ENCODE measurements around the gene KDM4B.
"Not testable (repeated sequence)": the region's sequence is repeated elsewhere in the genome, so short reads cannot be mapped to it uniquely, and the experiment has no call there.

Gene KDM4B

DNA sequence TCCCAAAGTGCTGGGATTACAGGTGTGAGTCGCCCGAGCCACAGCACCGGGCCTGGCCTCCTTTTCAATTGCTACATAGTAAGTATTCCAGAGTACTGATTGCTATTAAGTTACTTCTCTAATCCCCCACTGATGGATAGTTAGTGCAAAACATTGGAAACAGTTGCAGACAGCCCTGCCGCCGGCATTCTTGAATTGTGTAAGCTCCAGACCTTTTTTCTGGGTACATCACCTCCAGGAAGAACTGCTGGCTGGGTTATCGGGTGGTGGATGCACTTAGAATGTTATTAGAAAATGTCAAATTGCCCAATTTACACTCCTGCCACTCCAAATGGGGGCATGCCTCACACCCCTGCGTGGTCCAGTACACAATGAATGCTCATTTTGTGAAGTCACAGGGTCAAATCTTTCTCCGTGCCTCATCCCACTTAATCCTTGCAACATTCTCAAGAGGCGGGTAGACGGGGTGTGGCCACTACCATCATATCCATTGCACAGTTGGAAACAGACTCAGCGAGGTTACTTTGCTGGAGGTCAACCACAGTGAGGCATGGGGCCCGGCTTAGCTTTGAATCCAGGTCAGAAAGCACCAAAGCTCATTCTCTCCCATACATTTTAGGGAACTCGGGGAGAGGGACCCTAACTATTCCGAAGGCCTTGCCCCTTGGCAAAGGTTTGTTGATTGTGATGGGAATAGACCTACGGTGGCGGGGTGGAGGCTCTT is 1.0 kb upstream of the KDM4B start:
- peak; percentile 22 for DNase-seq (ENCODE audit: low spot score)

DNA sequence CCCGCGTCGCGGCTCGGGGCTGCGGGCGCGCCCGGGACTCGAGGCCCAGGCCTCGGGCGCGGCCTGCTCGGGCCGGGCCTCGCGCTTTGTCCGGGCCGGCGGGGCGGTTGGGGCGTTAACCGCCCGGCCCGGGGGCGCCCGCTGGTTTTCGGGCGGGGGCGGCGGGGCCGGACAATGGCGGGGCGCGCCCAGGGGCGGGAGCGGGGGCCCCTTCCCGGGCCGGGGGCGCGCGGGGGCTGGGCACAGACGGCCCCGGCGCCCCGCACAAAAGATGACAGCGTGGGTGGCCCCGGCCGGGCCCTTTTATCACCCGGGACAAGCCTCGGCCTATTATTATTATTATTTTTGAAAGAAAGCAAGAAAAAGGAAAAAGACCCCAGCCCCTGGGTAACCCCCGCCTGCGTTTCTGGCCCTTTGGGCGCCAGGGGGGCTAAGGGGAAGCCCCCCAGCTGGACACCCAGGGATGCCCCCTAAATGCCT is 419 bp downstream of the KDM4B start:
- DNase-seq (ENCODE audit: low spot score) = no peak

DNA sequence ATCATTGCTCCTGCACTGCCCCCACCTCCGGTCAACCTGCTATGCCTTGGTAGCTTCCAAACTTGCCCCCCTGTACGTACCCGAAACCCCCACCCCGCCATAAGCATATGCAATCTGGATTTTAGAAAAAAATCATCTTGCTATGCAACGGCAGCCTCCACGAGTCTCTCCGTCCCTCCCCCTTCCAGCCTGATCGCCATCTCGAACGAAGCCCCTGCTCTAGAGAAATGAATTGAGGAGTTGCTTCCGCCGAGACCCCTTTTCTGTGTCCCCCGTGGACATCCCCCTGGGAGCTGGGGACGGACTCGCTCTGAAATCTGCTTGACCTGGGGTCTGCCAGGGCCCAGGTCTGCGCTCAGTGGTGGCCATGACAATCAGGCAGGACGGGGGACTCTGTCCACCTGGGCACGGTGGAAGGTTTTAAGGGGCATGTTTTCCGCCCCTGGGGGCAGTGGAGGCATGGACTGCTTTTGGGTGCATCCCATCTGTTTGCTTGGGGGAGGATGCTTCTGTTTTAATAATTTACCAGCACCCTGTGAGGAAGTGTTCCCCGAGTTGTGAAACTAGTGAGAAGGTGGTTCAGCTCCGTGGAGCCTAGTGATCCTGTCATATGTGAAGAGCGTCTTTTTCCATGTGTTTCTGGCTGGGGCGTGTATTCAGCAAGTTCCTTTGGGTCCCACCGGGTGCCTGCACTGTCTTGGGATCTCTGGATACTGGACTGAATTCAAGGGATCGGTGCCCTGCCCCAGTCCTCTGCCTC is 1.0 kb downstream of the KDM4B start:
- DNase-seq (ENCODE audit: low spot score) = peak; percentile 65

DNA sequence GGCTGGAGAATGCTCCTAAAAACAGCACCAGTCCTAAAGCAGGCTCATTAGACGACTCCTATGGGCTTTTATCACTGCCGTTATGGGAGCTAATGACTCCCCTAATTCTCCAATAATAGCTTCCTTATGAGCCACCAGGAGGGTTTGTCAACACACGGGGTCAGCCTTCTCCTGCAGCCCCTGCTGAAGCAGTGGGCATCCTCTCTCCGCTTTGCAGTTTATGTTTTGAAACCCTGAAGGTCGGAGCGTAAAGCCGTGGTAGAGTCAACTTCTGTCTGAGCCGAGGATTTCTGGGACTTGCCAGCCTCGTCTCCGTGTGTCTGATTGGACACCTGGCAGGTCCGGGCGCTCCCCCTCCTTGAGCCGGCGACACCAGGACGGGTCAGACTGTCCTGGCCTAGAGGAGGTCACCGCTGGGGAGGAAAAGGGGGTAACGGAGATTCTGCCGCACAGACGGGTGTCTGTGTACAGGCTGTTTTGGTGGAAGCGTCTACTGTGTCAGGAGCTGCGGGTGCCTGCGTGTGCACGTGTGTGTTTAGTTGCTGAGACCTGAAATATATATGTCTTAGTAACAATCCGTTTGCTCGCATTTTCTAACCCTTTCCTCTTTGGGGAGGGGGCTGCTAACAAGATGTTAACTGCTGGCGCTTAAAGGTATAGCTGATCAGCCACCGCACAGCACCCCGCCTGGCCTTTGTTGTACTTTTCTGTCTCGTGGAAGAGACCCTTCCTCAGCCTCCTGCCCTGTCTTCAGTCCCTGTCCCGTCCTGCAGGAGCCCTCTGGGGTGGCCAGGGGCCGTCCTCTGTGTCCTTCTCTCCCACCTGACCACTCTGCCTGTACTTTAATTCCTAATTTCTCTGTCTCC is 1.9 kb downstream of the KDM4B start:
- DNase-seq (ENCODE audit: low spot score) = peak; percentile 50

DNA sequence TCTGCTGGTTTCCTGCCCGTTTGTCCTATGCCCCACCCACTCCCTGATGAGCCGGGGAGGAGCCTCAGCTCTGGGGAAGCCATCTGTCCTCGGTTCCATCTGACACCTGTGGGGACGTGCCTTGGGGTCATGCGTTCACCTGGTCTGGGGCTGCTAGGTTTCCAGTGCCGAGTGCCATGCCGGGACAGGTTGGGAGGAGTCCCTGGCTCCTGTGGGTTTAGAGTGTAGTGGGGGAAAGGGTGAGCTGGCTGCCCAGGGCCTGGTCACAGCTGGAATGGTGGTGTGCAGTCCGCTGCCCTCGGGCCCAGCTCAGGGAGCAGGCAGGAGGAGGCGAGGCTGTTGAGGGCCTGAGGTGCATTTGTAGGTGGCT is 2.5 kb downstream of the KDM4B start:
- DNase-seq (ENCODE audit: low spot score) = peak; percentile 69

DNA sequence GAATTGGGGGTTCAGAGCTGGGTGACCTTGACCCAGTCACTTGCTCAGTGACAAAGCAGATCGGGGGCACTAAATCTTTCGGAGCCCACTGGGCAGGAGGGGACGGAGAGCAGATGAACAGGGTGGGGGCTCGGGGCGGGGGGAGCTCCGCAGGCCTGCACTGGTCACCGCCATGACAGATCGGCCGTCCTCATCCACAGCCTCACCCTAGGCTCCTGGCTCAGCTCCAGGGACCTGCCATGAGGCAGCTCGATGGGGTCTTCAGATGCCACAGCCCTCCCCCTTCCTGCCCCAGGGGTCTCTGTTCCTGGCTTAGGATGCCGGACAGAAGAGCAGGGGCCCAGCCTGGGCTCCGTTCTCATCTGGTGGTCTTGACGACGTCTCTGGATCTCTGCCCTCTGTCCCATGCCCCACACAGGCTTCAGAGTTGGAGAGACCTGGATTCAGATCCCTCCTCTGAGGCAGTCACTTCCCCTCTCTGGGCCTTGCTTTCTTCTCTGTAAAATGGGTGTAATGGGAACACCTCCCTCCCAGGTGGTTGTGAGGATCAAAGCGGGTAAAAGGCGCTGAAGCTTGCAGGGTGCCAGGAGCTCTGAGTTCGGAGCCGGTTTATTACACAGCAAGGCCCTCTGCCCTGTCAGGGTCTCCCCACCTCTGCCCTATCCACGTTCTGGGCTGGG is 3.0 kb downstream of the KDM4B start:
- DNase-seq (ENCODE audit: low spot score) = no peak

DNA sequence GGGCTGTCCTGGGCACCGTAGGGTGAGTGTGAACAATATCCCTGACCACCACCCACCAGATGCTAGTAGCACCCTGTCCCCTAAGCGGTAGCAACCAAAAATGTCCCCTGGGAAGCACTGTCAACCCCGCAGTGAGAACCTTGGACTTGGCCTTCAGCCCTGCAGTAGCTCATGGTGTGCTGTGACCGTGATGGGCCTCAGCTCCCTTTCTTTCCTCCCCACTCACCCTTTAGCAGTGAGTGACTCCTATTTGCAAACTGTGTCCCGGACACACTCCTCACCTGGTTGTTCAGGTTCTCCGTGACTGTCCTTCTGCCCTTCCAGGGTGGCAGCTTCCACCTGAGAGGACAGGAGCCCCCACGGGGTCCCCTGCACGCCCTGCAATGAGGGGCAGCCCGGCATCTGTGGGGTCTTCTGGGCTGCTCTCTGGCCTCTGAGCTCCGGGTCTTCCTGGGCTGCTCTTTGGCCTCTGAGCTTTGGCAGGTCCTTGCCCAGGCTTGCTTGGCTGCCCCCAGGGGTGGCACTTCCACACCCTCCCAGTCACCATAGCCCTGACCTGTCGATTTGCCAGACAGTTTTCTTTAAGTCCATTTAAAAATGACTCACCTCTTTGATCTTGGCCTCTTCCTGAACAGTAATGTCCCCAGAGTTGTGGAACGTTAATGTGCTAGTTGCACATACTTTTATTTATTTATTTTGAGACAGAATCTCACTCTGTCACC is 3.8 kb downstream of the KDM4B start:
- DNase-seq (ENCODE audit: low spot score) = no peak

DNA sequence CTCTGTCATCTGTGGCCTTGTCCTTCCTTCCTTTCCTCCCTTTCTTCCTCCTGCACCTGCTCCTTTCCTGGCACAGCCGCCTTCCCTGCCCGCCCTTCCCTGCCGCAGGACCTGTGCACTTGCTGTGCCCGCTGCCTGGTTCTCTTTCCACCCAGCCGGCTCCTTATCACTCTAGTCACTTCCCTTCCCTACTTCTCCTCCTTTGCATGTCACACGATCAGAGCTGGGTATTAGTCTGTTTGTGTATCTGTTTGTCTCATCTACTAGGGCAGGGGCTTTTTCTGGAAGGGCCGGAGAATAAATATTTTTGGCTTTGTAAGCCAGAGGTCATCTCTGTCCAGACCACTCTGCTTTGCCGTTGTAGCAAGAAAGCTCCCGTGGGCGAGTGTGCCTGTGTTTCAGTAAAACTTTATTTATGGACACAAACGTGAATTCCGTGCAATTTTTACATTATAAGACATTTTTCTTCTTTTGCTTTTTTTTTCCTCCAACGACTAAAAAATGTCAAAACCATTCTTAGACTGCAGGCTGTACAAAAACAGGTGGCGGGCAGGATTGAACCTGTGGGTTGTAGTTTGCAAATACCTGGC is 6.1 kb downstream of the KDM4B start:
- DNase-seq (ENCODE audit: low spot score) = no peak

DNA sequence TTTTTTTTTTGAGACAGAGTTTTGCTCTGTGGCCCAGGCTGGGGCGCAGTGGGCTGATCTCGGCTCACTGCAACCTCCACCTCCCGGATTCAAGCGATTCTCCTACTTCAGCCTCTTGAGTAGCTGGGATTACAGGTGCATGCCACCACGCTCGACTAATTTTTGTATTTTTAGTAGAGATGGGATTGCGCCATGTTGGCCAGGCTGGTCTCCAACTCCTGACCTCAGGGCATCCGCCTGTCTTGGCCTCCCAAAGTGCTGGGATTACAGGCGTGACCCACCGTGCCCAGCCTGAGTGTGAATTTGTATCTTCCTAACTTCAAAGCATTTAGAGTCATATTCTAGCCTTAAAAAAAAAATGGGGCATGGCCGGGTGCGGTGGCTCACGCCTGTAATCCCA is 6.7 kb downstream of the KDM4B start:
- not testable (repeated sequence) for DNase-seq (ENCODE audit: low spot score)

DNA sequence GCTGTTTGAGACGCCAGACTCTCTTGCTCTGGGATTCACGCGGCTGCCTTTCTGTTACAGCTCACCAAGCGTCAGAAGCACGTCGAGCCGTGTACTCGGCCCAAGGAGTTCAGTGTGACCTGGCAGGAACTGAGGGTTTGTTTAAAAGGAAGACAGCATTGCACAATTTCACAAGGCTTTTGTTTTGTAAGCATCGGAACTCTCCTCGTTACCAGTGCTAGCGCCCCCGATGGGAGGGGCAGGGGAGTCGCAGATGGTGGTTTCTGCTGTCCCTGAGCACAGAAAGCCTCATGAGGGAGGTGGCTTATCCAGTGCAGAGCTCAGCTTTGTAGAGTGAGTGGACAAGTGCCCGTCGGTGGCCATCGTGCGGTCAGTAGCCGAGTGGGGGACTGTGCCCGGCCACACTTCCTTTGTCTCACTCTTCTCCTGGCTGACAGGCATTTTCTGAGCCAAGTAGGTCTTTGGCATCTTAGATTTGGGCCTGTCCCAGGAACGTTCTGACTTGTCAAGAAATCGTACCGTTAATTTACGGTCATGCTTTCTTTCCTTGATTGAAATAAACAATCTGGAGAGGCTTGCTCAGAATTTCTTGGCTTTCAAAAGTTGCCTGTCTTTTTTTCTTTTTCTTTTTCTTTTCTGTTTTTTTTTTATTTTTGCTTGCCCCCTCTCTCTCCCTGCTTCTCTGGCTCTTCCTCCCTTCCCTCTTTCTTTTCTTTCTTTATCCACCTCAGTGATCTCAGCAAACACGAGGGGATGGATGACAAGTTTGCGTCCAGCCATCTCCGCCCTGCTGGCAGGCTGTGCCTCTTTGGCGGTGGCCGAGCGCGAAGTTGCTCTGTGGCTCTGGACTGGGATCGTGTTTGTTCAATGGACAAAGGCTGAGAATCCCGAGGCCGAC is 7.7 kb downstream of the KDM4B start:
- DNase-seq (ENCODE audit: low spot score) = peak; percentile 65

DNA sequence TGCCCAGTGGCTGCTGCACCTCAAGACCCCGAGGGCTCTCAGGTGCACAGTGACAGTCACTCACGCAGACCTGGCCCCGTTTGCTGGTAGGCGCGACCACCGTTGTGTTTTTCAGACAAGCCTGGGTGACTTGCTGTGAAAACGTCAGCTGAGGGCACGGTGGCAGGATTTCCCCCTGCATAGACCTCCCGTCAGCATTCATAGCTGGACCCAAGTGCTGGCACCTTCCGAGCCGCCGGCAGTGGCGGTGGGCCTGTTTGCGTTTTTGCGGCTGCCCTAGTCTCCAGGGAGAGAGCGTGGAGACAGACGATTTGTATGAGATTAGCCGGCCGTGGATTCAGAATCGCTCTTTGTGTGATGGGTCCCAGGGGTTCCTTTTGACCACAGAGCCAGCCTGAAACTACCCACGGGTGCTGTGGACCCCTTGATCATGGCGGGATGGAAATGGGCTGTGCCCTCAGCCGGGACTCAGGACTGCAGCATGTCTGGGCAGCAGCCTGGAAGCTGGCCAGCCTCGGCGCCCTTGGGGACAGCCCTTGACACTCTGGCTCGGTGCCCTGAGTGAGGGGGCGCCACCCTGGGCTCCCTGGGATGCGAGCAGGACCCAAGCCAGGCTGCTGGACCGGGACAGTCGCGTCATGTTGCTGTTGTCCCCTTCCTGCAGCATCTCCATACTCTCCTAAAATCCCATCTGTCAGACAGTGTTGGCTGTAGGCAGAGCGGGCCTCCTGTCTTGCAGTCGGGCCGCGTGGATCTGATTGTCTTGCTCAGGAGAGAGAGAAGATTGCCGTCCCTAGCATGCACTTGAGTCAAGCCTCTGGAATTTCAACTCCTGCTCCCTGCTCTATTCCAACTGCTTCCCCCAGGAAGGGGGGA is 8.6 kb downstream of the KDM4B start:
- peak; percentile 38 for DNase-seq (ENCODE audit: low spot score)

DNA sequence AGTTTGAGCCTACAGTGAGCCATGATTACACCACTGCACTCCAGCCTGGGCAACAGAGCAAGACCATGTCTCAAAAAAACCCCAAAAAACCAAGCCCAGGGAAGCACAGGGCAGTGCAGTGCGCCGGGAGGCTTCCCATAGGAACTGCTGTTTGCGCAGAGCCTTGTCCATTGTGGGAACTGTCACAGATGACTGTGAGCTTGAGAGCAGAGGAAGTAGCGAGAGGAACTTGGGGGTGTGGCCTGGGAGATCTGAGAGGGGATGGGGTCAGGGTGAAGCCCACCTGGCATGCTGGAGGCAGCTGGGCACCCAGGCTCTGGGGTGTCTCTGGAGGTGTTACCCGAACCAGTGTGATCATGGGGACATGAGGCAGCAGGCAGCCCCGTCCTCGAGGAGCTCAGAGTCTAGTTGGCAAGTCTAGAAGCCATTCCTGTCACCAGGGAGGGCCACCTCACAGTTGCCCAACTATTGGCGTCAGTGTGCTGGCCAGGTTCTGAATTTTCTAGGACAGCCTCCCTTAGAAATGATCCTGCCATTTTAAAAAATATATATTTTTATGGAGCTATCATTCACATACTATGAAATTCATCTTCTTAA is 10.4 kb downstream of the KDM4B start:
- DNase-seq (ENCODE audit: low spot score) = no peak

DNA sequence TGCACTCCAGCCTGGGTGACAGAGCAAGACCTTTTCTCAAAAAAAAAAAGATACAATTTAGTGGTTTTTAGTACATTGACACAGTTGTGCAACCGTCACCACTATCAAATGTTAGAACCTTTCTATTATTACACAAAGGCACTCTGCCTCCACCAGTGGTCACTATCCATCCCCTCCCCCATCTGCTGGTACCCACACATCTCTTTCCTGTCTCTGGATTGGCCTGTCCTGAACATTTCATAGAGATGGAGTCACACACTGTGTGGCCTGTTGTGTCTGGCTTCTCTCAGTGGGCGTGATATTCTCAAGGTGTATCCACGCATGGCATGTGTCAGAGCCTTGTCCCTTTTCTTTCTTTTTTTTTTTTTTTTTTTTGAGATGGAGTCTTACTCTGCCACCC is 11.2 kb downstream of the KDM4B start:
- DNase-seq (ENCODE audit: low spot score) = no peak

DNA sequence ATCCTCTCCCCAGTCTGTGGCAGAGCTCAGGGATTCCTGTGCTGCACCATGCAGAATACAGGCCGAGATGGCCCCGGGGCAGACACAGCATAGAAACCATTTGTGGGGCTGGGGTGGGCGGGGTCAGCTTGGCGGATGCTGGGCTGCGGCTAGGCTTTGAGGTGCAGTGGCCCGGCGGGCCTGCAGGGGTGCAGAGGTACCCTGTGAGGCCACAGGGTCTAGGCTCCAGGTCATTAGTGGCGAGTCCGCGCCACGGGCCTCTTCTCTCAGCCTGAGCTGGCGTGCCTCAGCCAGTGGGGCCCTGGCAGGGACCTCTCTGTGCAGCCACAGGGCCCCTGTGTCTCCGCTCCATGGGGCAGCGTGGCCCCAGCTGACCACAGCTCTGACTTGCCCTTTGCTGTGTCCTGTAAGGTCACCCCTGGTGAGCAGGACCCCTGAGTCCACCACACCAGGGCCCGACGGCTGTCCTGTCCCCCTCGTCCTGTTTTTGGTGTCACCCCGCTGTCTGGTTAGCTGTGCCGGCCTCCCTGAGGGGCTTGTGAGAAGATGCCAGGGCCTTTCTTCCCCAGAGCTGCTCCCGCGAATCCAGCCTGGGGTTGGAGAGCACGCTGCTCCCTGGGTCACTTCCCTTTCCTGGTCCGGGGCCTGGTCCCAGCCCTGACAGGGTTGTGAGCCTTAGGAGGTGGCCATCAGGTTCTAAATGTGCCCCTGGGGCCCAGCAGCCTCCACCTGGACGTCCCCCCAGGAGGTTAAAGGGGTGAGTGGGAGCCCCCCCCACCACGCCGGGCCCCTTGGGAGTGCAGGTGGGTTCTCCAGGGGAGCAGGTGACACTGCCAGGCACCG is 12.1 kb downstream of the KDM4B start:
- no peak for DNase-seq (ENCODE audit: low spot score)

DNA sequence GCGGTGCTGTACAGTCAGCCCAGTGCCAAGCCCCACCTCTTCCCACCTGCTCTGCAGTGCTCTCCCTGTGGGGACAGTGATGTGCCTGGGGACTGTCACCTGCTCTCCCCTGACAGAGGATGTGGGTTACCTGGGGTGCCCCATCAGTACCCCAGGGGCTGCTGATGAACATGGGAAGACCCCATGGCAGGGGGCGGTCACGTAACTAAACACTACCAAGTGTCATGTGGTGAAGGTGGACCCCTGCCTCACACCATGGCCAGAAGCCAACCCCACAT is 12.7 kb downstream of the KDM4B start:
- DNase-seq (ENCODE audit: low spot score) = peak; percentile 28

DNA sequence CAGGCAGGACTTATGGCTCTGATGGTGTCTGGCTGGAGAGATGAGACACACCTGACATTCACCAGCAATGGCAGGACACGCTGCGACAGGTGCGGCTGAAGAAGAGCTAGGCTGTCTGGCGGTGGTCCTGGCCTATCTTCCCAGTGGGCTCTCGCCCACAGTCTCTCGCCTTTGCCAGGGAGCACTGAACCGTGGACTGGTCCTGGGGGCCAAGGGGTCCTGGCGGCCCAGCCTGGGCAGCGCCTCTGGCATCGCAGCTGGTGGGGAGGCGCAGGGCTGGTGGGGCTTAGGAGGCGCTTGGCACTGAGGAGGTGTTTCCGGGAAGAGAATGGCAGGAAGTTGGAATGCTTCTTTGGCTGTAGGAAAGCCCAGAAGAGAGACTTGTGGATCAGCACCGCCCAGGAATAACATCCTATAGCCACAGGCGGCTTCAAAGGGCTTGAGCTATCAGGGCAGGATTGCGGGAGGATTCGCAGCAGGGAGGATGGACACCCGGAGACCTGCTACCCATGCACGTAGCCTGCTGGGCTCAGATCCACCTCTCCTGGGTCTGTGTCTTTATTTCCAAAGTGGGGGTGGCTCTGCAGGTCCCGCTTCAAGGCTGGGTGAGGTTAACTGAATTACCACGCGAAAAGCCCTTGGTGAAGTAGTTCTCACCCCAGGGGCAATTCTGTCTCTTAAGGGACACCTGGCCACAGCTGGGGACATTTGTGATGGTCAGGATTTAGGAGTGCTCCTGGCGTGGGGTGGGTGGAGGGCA is 14.6 kb downstream of the KDM4B start:
- DNase-seq (ENCODE audit: low spot score) = no peak

DNA sequence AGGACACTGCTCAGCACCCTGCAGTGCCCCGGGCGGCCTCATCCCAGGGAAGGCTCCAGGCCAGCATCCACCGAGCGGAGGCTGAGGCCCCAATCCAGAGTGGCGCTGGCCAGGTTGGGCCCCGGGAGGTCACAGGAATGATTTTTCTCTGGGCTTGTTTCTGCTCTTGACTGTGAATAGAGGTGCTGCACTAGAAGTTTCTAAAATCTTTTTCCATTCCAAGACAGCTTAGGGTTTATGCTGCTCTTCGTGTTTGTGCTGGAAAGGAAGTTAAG is 15.1 kb downstream of the KDM4B start:
- no peak for DNase-seq (ENCODE audit: low spot score)

Data from NAMALWA (cell line).